ENCODE data around the gene ARSI.
"Not testable (repeated sequence)": the region's sequence is repeated elsewhere in the genome, so short reads cannot be mapped to it uniquely, and the experiment has no call there.

Gene ARSI

DNA sequence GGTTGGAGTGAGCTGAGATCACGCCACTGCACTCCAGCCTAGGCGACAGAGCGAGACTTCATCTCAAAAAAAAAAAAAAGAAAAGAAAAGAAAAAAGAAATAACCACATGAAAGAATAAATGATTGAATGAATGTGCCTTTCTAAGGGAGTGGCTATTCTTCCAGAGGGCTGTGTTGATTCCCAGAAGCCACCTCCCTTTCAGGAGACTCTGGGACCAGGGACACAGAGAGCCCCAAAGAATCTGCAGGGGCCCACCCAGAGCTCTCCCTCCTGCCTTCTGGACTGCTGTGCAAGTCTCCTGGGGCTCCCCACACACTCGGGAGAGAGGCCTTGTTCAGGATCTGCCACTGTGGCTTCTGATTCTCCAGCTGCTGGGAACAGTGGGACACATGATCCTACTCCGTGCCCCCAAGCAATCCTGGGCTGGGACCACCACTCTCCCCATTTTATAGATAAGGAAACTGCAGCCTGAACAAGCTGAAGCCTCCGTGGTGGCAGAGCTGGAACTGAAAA is 36.8 kb downstream of the ARSI start:
- no peak for DNase-seq (ENCODE audit: low spot score)

DNA sequence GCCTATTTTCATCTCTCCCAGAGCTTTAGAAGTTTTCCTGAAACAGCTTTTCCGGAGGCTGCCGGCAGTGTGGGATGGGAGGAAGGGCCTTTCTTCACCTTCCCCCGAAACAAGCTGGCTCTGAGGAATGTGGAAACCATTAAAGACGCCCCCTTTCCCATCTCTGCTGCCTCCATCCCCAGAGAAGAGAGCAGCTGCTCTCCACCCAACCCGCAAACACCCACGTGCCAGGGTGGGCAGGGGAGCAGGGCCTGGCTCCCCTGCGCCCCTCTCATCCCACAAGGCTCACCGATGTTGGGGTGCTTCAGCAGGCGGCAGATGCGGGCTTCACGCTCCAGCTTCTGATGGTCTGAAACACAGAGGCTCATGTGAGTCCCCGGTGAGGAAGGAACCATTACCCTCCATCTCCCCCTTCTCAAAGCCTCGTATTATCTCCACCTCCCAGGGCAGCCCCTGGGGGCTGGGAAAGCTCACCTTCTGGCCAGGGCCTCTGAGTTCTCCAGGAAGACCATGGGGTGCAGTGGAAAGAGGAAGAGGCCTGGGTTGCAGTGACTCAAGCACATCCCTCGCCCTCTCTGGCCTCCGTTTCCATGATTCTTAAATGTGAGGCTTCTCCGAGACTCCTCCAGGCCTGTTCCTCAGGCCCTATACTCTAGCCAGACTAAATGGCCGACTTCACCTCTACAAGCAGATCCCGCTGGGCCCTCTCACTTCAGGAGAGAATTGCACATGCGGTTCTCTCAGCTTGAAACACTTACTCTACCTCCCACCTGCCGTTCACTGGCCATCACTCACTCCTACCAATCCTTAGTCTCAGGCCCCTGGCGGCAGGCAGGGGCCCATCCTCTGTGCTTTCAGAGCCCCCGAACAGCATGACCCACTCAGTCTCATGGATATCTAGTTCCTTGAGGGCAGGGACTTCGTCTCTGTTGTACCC is 37.8 kb downstream of the ARSI start:
- no peak for DNase-seq (ENCODE audit: low spot score)

- peak; percentile 88 for DNase-seq (ENCODE audit: low spot score)
Measured at GRCh38 chr5:150263801-150264621, 38.7 kb downstream of the ARSI start.

DNA sequence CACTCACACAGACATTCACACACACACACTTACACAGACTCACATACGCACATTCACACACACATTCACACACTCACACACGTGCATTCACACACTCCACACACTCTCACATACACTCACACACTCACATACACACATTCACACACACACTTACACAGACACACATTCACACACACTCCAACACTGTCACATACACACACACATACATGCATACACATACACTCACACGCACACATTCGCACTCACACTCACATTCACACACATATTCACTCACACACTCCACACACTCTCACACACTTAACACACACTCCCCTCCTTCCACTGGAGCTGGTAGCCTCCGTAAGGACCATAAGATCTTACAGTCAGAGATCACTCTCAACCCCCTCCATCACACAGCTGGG is 39.3 kb downstream of the ARSI start:
- no peak for DNase-seq (ENCODE audit: low spot score)

- no peak for DNase-seq (ENCODE audit: low spot score)
Measured at GRCh38 chr5:150262502-150262901, 40.2 kb downstream of the ARSI start.

DNA sequence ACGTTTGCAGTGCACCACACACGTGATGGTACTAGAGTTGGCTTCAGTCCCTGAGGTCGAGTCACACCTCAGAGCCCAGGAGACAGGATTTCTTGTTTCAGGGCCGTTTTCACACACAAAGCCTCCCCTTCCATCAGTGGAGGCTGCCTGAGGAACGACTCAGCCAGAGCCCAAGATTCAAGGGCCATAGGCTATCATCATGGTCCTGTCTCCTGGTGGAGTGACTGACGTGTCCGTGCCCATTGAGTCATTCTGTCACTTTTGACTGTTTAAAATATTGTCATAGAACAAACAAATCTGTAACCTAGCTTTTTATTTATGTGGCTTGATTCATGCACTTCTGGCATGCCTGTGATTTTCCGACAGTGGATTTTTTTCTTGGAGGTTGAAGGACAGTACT is 41.5 kb downstream of the ARSI start:
- no peak for DNase-seq (ENCODE audit: low spot score)

DNA sequence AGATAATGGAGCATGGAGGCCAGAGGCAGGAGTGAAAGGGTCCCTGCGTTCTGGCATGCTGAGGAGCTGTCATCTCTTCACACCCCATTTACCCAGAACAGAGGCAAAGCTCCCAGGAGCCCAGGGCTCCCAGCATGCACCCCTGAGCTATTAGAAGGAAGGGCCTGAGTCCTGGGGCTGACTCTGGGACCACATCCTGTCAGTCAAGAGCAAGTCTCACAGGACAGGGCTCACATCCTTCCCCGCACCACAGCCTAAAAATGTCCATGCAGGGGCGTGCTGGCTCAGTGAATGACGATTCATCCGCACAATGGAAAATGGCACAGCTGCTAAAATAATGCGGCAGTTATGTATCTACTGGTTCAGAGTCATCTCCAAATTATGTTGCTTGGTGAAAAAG is 44.6 kb downstream of the ARSI start:
- DNase-seq (ENCODE audit: low spot score), result no peak

- no peak for DNase-seq (ENCODE audit: low spot score)
Measured at GRCh38 chr5:150257424-150257823, 45.3 kb downstream of the ARSI start.

GRCh38 chr5:150256410-150257064 is 46.2 kb downstream of the ARSI start:
- DNase-seq (ENCODE audit: low spot score), result no peak

- no peak for DNase-seq (ENCODE audit: low spot score)
Measured at GRCh38 chr5:150255659-150256409, 46.9 kb downstream of the ARSI start.

- no peak for DNase-seq (ENCODE audit: low spot score)
Measured at GRCh38 chr5:150254774-150255173, 47.9 kb downstream of the ARSI start.

DNA sequence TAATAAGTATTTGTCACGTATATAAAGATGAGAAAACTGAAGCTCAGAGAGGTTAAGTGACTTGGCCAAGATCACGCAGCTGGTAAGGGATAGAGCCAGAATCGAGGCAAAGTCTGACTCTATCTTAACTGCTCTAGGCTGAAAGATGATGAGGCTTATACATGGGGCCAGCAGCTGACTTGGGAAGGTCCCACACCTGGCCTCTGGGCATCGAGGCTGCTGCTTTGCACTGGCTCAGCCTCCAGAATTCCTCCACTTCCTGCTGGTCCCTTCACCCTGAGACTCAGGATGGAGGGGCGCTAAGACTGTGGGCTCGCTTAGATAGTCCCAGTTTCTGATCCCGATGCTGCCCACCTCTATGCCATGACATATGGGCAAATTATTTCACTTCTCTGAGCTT is 48.3 kb downstream of the ARSI start:
- DNase-seq (ENCODE audit: low spot score), result no peak

- DNase-seq (ENCODE audit: low spot score), result no peak
Measured at GRCh38 chr5:150253416-150254208, 49.1 kb downstream of the ARSI start.

GRCh38 chr5:150252489-150252888 is 50.2 kb downstream of the ARSI start:
- DNase-seq (ENCODE audit: low spot score), result no peak

DNA sequence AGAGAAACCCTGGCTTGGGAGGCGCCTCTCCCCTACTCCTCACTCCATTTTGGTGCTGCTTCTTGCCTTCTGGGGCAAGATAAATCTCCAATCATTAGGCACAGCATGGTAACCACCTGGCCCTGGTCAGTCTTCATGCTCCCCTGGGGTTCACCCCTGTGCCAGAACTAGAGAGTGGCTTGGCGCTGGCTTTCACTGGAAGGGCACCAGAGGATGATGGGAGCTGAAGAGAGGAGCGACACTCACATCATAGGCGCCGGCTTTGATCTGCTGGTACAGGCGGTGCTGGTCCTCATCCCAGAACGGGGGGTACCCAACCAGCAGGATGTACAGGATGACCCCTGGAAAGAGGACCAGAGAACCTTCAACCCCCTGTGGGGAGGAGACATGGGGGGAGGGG is 51.2 kb downstream of the ARSI start:
- DNase-seq (ENCODE audit: low spot score), result no peak

DNA sequence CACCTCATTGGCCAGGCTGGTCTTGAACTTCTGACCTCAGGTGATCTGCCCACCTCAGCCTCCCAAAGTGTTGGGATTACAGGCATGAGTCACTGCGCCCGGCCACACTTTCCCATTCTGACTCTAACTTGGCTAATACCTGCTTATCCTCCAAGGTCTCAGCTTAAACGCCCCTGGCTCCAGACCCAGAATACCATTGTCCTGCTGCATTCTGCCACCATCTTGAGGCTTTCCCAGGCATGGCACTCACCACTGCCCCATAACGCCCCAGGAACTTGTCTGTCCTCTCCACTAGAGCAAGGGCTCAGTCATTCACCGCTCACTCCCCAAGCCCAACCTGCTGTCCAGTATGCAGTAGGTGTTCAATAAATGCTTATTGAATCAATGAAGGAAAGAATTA is 53.0 kb downstream of the ARSI start:
- no peak for DNase-seq (ENCODE audit: low spot score)

DNA sequence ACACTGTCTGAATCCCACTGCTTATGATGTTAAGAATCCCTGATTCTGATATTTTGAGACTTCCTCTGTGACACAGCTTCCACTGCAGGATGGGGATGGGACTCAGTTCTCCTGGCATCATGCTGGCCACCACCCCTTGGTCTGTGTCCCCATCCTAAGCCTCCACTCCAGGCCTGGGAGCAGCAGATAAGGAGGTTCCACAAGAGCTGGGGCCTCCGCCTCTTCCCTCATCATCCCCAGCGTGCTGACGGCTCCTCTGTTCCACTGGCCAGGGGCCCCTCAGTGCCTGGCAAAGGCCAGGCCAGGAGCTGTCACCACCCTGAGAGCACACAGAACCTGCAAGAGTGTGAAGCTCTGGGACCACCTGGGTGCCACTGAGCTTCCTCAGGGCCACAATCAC is 53.8 kb downstream of the ARSI start:
- no peak for DNase-seq (ENCODE audit: low spot score)

- DNase-seq (ENCODE audit: low spot score), result not testable (repeated sequence)
Measured at GRCh38 chr5:150248493-150248892, 54.2 kb downstream of the ARSI start.

DNA sequence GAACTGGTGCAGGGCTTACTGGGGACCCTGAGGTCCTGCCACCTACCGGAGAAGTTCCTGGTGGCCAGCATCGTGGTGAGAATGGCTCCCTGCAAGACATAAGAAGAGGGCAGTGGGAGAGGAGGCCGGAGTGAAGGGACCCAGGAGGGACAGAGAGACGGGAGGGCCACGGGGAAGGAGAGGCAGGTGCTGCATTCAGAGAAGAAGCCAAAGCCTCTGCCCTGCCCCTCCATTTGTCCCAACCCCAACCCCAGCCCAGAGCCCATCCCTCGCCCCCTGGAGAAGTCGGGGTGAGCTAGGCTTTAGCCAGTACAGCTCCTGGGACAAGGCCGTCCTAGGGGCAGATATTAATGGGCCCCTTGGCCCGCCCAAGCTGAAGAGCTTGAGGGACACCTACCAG is 55.0 kb downstream of the ARSI start:
- no peak for DNase-seq (ENCODE audit: low spot score)

DNA sequence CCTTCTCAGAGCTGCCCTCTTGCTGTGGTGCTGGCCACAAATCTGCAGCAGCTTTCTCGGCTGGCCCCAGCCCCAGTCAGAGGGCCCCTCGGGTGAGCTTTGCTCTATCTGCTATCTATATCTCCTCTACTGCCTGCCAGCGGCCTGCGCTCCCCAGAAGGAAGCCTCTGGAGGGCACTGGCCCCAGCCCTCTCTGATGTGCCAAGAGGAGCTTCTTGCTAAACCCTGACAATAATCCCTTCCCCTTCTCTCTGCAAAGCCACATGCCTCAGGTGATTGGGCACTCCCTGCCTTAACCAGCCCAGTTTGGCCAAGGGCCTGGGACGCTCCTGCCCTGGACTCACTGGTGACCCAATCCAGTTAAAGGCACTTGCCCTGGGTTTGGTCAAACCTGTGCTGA is 55.9 kb downstream of the ARSI start:
- DNase-seq (ENCODE audit: low spot score), result no peak

DNA sequence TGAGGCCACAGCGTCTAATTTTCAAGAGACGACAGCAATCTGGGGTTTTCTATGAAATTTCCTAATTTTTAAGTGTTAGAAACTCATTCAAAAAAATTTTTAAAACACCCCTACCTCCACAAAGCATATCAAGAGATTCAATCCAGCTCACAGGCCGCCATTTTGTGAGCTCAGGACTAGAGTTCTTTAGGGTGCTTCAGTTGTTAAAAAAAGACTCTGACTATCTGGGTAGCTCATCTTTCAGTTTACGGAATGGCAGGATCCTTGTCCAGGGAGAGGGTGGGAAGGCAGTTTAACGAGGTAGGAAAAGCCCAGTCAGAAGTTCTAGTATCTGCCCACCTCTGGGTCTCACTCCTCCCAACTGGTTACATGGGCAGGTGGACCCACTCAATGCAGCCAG is 56.3 kb downstream of the ARSI start:
- DNase-seq (ENCODE audit: low spot score), result no peak
